GM18868 (cell line): ENCODE data around the gene GNAI1.

ENCODE experiments used
- ATAC-seq: cut with Tn5 transposase; IDR thresholded peaks from one replicate; pipeline ENCODE4 v1.9.1; 2021; ENCODE audit warnings: mild to moderate bottlenecking, moderate library complexity; ENCODE audit not compliant: unreplicated experiment

GNAI1 gene

GRCh38 chr7:80244206-80244916, 109.7 kb downstream of the GNAI1 start:
- ATAC-seq, result no peak

- ATAC-seq, result no peak
These were observed 112.5 kb downstream of the GNAI1 start for GRCh38 chr7:80247144-80247543.

- no peak for ATAC-seq
These were observed 113.3 kb downstream of the GNAI1 start for GRCh38 chr7:80247891-80248290.

- ATAC-seq, result no peak
These were observed 114.6 kb downstream of the GNAI1 start for GRCh38 chr7:80249184-80249583.

GRCh38 chr7:80249619-80250295, 115.1 kb downstream of the GNAI1 start:
- ATAC-seq, result no peak

GRCh38 chr7:80253237-80253636, 118.6 kb downstream of the GNAI1 start:
- ATAC-seq, result no peak

- ATAC-seq, result no peak
These were observed 119.0 kb downstream of the GNAI1 start for GRCh38 chr7:80253653-80254052.

- ATAC-seq, result no peak
These were observed 121.0 kb downstream of the GNAI1 start for GRCh38 chr7:80255656-80256055.

- ATAC-seq, result no peak
These were observed 123.1 kb downstream of the GNAI1 start for GRCh38 chr7:80257756-80258155.

- no peak for ATAC-seq
These were observed 126.0 kb downstream of the GNAI1 start for GRCh38 chr7:80260606-80261005.

- ATAC-seq, result no peak
These were observed 128.7 kb downstream of the GNAI1 start for GRCh38 chr7:80263333-80263732.

GRCh38 chr7:80263821-80264220, 129.2 kb downstream of the GNAI1 start:
- ATAC-seq, result no peak

GRCh38 chr7:80264769-80265495, 130.3 kb downstream of the GNAI1 start:
- ATAC-seq, result no peak

GRCh38 chr7:80272560-80273239, 138.1 kb downstream of the GNAI1 start:
- no peak for ATAC-seq

- ATAC-seq, result no peak
These were observed 138.7 kb downstream of the GNAI1 start for GRCh38 chr7:80273327-80273726.

- no peak for ATAC-seq
These were observed 140.6 kb downstream of the GNAI1 start for GRCh38 chr7:80275192-80275605.
